HG03139 (cell line): ENCODE data around the gene MCOLN1.

Experiments used
- ATAC-seq: cut with Tn5 transposase; IDR thresholded peaks from one replicate; pipeline ENCODE4 v1.9.1; 2021; ENCODE audit not compliant: unreplicated experiment

MCOLN1 gene

GRCh38 chr19:7502552-7502951 is 19.9 kb upstream of the MCOLN1 start:
- no peak for ATAC-seq

GRCh38 chr19:7504684-7505083 is 17.7 kb upstream of the MCOLN1 start:
- no peak for ATAC-seq

GRCh38 chr19:7505288-7505681 is 17.1 kb upstream of the MCOLN1 start:
- no peak for ATAC-seq

GRCh38 chr19:7505682-7506384 is 16.6 kb upstream of the MCOLN1 start:
- no peak for ATAC-seq

- no peak for ATAC-seq
Observed at GRCh38 chr19:7506385-7507328, 15.8 kb upstream of the MCOLN1 start.

GRCh38 chr19:7507884-7508283 is 14.5 kb upstream of the MCOLN1 start:
- no peak for ATAC-seq

GRCh38 chr19:7509625-7510024 is 12.8 kb upstream of the MCOLN1 start:
- ATAC-seq: no peak

- ATAC-seq: no peak
Observed at GRCh38 chr19:7512400-7512851, 10.0 kb upstream of the MCOLN1 start.

GRCh38 chr19:7513809-7514642 is 8.4 kb upstream of the MCOLN1 start:
- ATAC-seq: no peak

- no peak for ATAC-seq
Observed at GRCh38 chr19:7515110-7515644, 7.2 kb upstream of the MCOLN1 start.

GRCh38 chr19:7515645-7516151 is 6.7 kb upstream of the MCOLN1 start, which contains the start of gene ZNF358:
Gene ZNF358, plus strand, starts transcription at chr19:7516103. Its CDS starts 3,140 bp downstream, at chr19:7519243.
- no peak for ATAC-seq

GRCh38 chr19:7516333-7516732 is 6.1 kb upstream of the MCOLN1 start:
- no peak for ATAC-seq

GRCh38 chr19:7516878-7517277 is 5.5 kb upstream of the MCOLN1 start:
- ATAC-seq: no peak

GRCh38 chr19:7519361-7520130 is 2.9 kb upstream of the MCOLN1 start:
- no peak for ATAC-seq

- ATAC-seq: no peak
Observed at GRCh38 chr19:7520131-7521051, 2.0 kb upstream of the MCOLN1 start.

GRCh38 chr19:7521551-7522071 is 813 bp upstream of the MCOLN1 start:
- no peak for ATAC-seq

GRCh38 chr19:7522923-7523667 is 671 bp downstream of the MCOLN1 start:
- ATAC-seq: no peak

- ATAC-seq: no peak
Observed at GRCh38 chr19:7524523-7524922, 2.1 kb downstream of the MCOLN1 start.
